Activated CD8-positive, alpha-beta memory T cell treated with anti-CD3 and anti-CD28 coated beads for 36 hours (primary cell): Measurements from ENCODE around the gene SOX15. TPM values are rescaled to one million over a fixed set of nuclear protein-coding genes. Genes with fewer than 3 reads are reported as not detected.

ENCODE experiments used
- CTCF ChIA-PET: fragments of 350-600 bp; sonication (Branson Sonifier 250); formaldehyde crosslinking; loops from one replicate; lab custom pipeline; 2021; ENCODE audit warnings: antibody characterized with exemption; lab: Charles Lee
- POLR2A ChIA-PET: fragments of 350-600 bp; sonication (Branson Sonifier 250); formaldehyde crosslinking; loops from one replicate; lab custom pipeline; 2021; ENCODE audit warnings: antibody characterized with exemption; lab: Charles Lee
- total RNA-seq, 2 experiments: library from RNA; stranded (reverse); gene quantifications; one replicate each; pipeline ENCODE4 v1.2.3, GENCODE V29; 2021

The SOX15 gene
- total RNA-seq, 2 experiments from 2014 or later, result 0.13 to 0.25 TPM

- ChIA-PET POLR2A (interaction anchor here (0.6 kb wide), 1 partner anchor 10 kb away, joined by 4 read pairs; no protein-coding TSS in a partner anchor), CTCF (interaction anchor here (1.3 to 2.9 kb wide), 3 partner anchors 31 to 260 kb away, joined by 3 to 7 read pairs (median 4); no protein-coding TSS in a partner anchor)
These were observed 33.3 kb downstream of the SOX15 start for GRCh38 chr17:7556627-7557026.

GRCh38 chr17:7555320-7555948 is 34.5 kb downstream of the SOX15 start:
- CTCF ChIA-PET, result interaction anchor here (0.6 kb wide), 1 partner anchor 56 kb away, joined by 3 read pairs; no protein-coding TSS in a partner anchor
- POLR2A ChIA-PET, result no interaction called here

GRCh38 chr17:7553356-7553755 is 36.5 kb downstream of the SOX15 start:
- POLR2A ChIA-PET, result no interaction called here

GRCh38 chr17:7552621-7553051 is 37.3 kb downstream of the SOX15 start:
- ChIA-PET CTCF (interaction anchor here (0.7 to 1.7 kb wide), 9 partner anchors 8 to 583 kb away, joined by 3 to 10 read pairs (median 4); partner anchors contain the start of gene SENP3), POLR2A (interaction anchor here (0.6 to 1.0 kb wide), 4 partner anchors 8 to 146 kb away, joined by 3 to 10 read pairs (median 4); no protein-coding TSS in a partner anchor)

More at GRCh38 chr17:7553356-7553755, 36.5 kb downstream of the SOX15 start:
- CTCF ChIA-PET, result interaction anchor here (0.7 to 1.7 kb wide), 6 partner anchors 29 to 116 kb away, joined by 3 to 7 read pairs (median 4); partner anchors contain the start of gene MPDU1

GRCh38 chr17:7551396-7551795 is 38.5 kb downstream of the SOX15 start:
- ChIA-PET POLR2A (interaction anchor here (0.6 kb wide), 1 partner anchor 19 kb away, joined by 3 read pairs; no protein-coding TSS in a partner anchor), CTCF (interaction anchor here (1.6 to 3.6 kb wide), 3 partner anchors 9 to 28 kb away, joined by 4 to 15 read pairs (median 10); partner anchors contain the start of gene SENP3)

GRCh38 chr17:7550344-7550743 is 39.5 kb downstream of the SOX15 start:
- ChIA-PET POLR2A (no interaction called here), CTCF (interaction anchor here (1.1 to 3.6 kb wide), 5 partner anchors 10 to 136 kb away, joined by 3 to 15 read pairs (median 5); partner anchors contain the start of gene ZBTB4)

- ChIA-PET POLR2A (no interaction called here), CTCF (interaction anchor here (0.6 to 3.6 kb wide), 6 partner anchors 11 to 358 kb away, joined by 3 to 15 read pairs (median 4); partner anchors contain the start of gene ZBTB4)
These were observed 40.4 kb downstream of the SOX15 start for GRCh38 chr17:7549401-7550055.

GRCh38 chr17:7548585-7549400 is 41.1 kb downstream of the SOX15 start, which contains the start of gene TNFSF12:
Gene TNFSF12, plus strand, starts transcription at chr17:7549058. Its CDS starts 96 bp downstream, at chr17:7549154.
- ChIA-PET POLR2A (no interaction called here), CTCF (interaction anchor here (1.1 to 3.6 kb wide), 5 partner anchors 12 to 137 kb away, joined by 3 to 15 read pairs (median 5); partner anchors contain the start of gene ZBTB4)

GRCh38 chr17:7544911-7545310 is 45.0 kb downstream of the SOX15 start:
- ChIA-PET POLR2A (no interaction called here), CTCF (interaction anchor here (2.2 kb wide), 1 partner anchor 16 kb away, joined by 5 read pairs; the partner anchor contains the start of gene SENP3)

- ChIA-PET POLR2A (no interaction called here), CTCF (interaction anchor here (0.6 kb wide), 1 partner anchor 84 kb away, joined by 3 read pairs; no protein-coding TSS in a partner anchor)
These were observed 48.7 kb downstream of the SOX15 start for GRCh38 chr17:7541074-7541621.

- ChIA-PET CTCF (interaction anchor here (1.2 kb wide), 1 partner anchor 21 kb away, joined by 3 read pairs; no protein-coding TSS in a partner anchor), POLR2A (interaction anchor here (0.6 kb wide), 1 partner anchor 109 kb away, joined by 3 read pairs; no protein-coding TSS in a partner anchor)
These were observed 50.9 kb downstream of the SOX15 start for GRCh38 chr17:7538891-7539545.

Other genes starting within 250 kb of the SOX15 start
- gene KCTD11, start 237.9 kb downstream of the SOX15 start, total RNA-seq, result 1 to 10 TPM; 6.4 to 7.2 TPM
- gene TMEM95, start 234.9 kb downstream of the SOX15 start, total RNA-seq, result not detected
- gene TNK1, start 209.0 kb downstream of the SOX15 start, total RNA-seq, result 1 to 10 TPM; 4.6 to 5.6 TPM
- gene PLSCR3, start 195.6 kb downstream of the SOX15 start, total RNA-seq, result 10 to 100 TPM; 70.8 to 74.4 TPM
- 10 to 100 TPM; 50.1 to 51.6 TPM for gene TMEM256, start 186.0 kb downstream of the SOX15 start, total RNA-seq
- gene NLGN2, start 182.2 kb downstream of the SOX15 start, total RNA-seq, result 1 to 10 TPM; 6.6 to 7.9 TPM
- gene SPEM1, start 169.8 kb downstream of the SOX15 start, total RNA-seq, result not detected
- not detected for gene SPEM2, start 164.5 kb downstream of the SOX15 start, total RNA-seq
- gene SPEM3, start 161.2 kb downstream of the SOX15 start, total RNA-seq, result not detected
- gene TMEM102, start 154.7 kb downstream of the SOX15 start, total RNA-seq, result 10 to 100 TPM; 11.2 to 12.6 TPM
- 1 to 10 TPM; 2.0 to 2.1 TPM for gene FGF11, start 150.6 kb downstream of the SOX15 start, total RNA-seq
- gene CHRNB1, start 145.0 kb downstream of the SOX15 start, total RNA-seq, result 1 to 10 TPM; 7.2 to 7.8 TPM
- gene ZBTB4, start 110.5 kb downstream of the SOX15 start, total RNA-seq, result 10 to 100 TPM; 17.6 to 17.7 TPM
- not detected for gene SLC35G6, start 108.6 kb downstream of the SOX15 start, total RNA-seq
- 100 to 1,000 TPM; 195 to 198 TPM for gene POLR2A, start 105.7 kb downstream of the SOX15 start, total RNA-seq
- 10 to 100 TPM; 13.3 to 14.4 TPM for gene TNFSF12, start 41.0 kb downstream of the SOX15 start, total RNA-seq
- 1 to 10 TPM; 1.0 to 1.1 TPM for gene TNFSF13, start 31.3 kb downstream of the SOX15 start, total RNA-seq
- 100 to 1,000 TPM; 112 to 116 TPM for gene SENP3, start 28.2 kb downstream of the SOX15 start, total RNA-seq
- gene CD68, start 10.5 kb downstream of the SOX15 start, total RNA-seq, result 1 to 10 TPM; 7.4 to 8.9 TPM
- gene MPDU1, start 6.2 kb downstream of the SOX15 start, total RNA-seq, result 100 to 1,000 TPM; 105 to 106 TPM
- gene FXR2, start 24.8 kb upstream of the SOX15 start, total RNA-seq, result 10 to 100 TPM; 46.4 to 47.2 TPM
- gene SAT2, start 37.7 kb upstream of the SOX15 start, total RNA-seq, result 10 to 100 TPM; 19.2 to 20.0 TPM
- gene SHBG, start 40.0 kb upstream of the SOX15 start, total RNA-seq, result not detected
- gene ATP1B2, start 60.8 kb upstream of the SOX15 start, total RNA-seq, result under 1 TPM; 0.21 to 0.25 TPM
- 100 to 1,000 TPM; 135 to 139 TPM for gene TP53, start 97.4 kb upstream of the SOX15 start, total RNA-seq
- 10 to 100 TPM; 32.9 to 33.1 TPM for gene WRAP53, start 98.4 kb upstream of the SOX15 start, total RNA-seq
- under 1 TPM in 1 of 2 experiments, not detected in 1; 0.08 TPM for gene EFNB3, start 115.1 kb upstream of the SOX15 start, total RNA-seq
- under 1 TPM; 0.10 to 0.23 TPM for gene DNAH2, start 127.7 kb upstream of the SOX15 start, total RNA-seq
- gene KDM6B, start 244.1 kb upstream of the SOX15 start, total RNA-seq, result 10 to 100 TPM; 65.4 to 77.7 TPM